Tibial nerve (tissue), 4 donors: ENCODE data around the gene IGSF22.

Experiments used
- EP300 ChIP-seq, 2 donors: sonication (generic); formaldehyde crosslinking; IDR thresholded peaks; one replicate each; pipeline ENCODE4 v1.6.1; 2017; ENCODE audit warnings: antibody characterized with exemption in 2 of 2, mild to moderate bottlenecking in 1 of 2
- POLR2A ChIP-seq, 2 donors: fragments of 450-650 bp; IDR thresholded peaks; one replicate each; pipeline ENCODE4 v1.6.1; 2017; ENCODE audit warnings: antibody characterized with exemption in 2 of 2, mild to moderate bottlenecking in 2 of 2, moderate library complexity in 2 of 2
- TF ChIP-seq, protein P1 (sequence below), 5 experiments: fragments of 200-600 bp in 3 of 5; fragments of 450-650 bp in 2 of 5; sonication (generic) in 3 of 5; IDR thresholded peaks; one replicate each; pipeline ENCODE4 v1.5.1; 2016 to 2019; ENCODE audit warnings: antibody characterized with exemption in 5 of 5, mild to moderate bottlenecking in 3 of 5, moderate library complexity in 2 of 5

DNA sequence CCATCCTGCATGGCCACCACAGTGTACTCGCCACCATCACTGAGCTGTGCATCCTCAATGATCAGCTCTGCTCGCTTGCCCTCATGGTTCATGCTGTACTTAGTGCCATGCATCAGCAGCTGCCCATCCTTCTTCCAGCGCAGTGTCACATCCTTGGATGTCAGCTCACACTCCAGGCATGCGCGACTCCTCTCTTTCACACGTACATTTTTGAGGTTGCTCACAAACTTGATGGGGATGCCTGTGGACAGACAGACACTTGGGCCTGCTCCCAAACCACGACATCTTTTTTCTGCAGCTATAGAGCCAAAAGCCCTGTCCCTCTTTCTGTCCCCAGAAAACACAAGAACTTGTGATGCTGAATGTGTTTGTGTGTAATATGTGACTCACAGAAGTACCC is 10.5 kb downstream of the IGSF22 start:
- TF ChIP-seq POLR2A (IDR thresholded peaks at IDR 0.05), result no peak
- TF ChIP-seq, protein P1, sequence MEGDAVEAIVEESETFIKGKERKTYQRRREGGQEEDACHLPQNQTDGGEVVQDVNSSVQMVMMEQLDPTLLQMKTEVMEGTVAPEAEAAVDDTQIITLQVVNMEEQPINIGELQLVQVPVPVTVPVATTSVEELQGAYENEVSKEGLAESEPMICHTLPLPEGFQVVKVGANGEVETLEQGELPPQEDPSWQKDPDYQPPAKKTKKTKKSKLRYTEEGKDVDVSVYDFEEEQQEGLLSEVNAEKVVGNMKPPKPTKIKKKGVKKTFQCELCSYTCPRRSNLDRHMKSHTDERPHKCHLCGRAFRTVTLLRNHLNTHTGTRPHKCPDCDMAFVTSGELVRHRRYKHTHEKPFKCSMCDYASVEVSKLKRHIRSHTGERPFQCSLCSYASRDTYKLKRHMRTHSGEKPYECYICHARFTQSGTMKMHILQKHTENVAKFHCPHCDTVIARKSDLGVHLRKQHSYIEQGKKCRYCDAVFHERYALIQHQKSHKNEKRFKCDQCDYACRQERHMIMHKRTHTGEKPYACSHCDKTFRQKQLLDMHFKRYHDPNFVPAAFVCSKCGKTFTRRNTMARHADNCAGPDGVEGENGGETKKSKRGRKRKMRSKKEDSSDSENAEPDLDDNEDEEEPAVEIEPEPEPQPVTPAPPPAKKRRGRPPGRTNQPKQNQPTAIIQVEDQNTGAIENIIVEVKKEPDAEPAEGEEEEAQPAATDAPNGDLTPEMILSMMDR (IDR thresholded peaks at IDR 0.05), result no peak
- TF ChIP-seq EP300 (IDR thresholded peaks at IDR 0.05), result no peak
